HG03520 (cell line): ENCODE data around the gene DPM1.

Experiments
- ATAC-seq: cut with Tn5 transposase; IDR thresholded peaks from one replicate; pipeline ENCODE4 v1.9.1; 2021; ENCODE audit warnings: mild to moderate bottlenecking, moderate library complexity; ENCODE audit not compliant: unreplicated experiment

The DPM1 gene

DNA sequence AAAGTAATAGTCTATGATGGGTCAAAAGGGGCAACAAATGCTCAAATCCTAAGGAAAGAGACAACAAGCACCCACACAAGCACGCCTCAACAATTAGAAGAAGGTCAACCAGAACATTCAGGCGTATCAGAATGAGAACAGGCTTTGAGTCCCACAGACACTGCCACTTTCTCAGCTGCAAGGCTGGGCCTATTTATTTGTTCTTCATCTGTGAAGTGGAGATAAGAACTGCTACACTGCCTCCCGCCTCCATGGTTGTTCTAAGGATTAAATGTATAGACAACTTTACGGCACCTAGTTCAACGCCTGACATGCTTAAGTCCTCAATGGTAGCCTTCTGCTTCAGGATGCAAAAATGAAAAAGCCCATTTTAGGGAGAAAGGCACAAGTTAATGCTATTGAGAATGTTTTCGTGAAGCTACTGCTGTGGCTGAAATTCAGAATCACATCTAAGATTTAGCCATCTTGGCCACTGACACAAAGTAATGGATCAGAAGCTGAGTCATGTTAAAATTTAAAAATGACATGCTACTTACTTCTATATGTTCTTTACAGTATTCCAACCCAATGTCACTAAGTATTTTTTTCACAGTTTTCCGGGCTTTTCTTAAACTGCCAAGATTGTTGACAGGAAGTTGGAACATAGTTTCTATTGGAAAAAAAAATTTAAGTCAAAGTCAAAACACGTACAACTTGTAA lies 54.8 kb downstream of the DPM1 start:
- ATAC-seq: no peak

GRCh38 chr20:50901301-50901700 lies 57.0 kb downstream of the DPM1 start:
- no peak for ATAC-seq

DNA sequence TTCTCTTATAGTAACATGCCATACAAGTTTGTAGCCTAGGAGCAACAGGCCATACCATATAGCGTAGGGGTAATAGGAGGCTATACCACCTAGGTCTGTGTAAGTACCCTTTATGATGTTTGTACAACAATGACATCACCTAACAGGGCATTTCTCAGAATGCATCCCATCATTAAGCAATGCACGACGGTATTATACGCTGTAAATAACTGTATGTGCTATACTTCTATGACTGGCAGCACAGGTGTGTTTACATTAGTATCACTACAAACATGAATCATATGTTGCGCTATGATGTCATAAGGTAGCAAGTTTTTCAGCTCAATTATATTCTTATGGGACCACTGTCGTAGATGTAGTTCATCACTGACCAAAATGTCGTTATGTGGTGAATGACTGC lies 58.1 kb downstream of the DPM1 start:
- ATAC-seq: no peak

GRCh38 chr20:50898475-50898874 lies 59.9 kb downstream of the DPM1 start:
- no peak for ATAC-seq

- no peak for ATAC-seq
These were observed 63.1 kb downstream of the DPM1 start for GRCh38 chr20:50895111-50895830.

GRCh38 chr20:50893620-50894019 lies 64.7 kb downstream of the DPM1 start:
- no peak for ATAC-seq

DNA sequence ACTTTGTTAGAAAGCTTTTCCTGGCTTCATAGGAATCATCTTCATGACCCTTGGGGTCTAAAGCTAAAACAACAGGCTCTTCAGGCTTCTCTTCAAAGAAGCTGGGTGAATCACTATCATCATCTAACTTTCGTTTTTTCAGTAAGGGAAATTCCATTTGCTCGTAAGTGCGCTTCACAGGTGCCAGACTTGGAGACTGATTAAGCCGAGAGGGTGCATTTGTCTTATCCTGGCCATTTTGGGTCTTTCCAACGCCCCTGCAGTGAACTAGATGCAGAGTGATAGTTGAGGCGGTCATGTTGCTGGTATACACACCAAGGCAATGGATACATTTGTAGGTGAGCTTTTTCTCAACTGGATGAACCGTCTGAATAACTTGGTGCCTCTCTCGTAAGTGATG lies 65.9 kb downstream of the DPM1 start:
- no peak for ATAC-seq

DNA sequence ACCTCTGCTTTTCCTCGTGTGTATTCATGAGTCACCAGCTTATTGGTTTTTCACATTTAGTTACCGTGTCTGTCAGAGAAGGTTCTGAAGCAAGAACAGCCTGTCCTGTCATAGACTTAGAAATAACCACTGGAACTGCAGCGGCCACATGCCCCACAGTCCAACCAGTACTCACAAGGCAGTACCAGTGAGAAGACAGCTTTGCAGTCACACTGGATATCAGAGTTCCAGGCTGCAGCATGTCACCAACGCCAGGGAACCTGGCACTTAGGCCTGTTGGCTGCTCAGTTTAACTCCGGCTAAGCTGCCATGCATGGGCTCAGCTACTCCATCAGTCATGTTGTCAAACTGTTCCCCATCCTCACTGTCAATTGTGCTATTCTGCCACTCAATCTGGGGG lies 67.2 kb downstream of the DPM1 start:
- no peak for ATAC-seq

DNA sequence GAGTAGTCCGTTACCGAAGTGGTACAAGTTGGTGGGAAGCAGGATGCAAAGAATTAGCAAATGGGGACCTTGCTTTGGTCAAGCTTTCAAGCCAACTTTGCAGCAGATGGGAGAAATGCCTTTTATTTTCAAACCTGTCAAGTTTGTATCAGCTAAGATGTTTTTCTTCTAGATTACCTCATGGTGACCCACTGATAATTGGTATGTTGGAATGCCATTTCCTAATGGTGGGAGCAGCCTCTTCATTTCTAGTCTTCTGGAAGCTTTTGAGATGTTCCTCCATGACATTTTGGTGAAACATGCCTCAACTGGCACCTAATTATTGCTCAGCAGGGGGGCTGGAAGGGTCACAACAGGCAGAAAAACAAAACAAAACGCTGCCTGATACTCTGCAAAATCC lies 70.8 kb downstream of the DPM1 start:
- ATAC-seq: no peak

- no peak for ATAC-seq
These were observed 72.0 kb downstream of the DPM1 start for GRCh38 chr20:50886184-50886790.

GRCh38 chr20:50885781-50886180 lies 72.6 kb downstream of the DPM1 start:
- ATAC-seq: no peak

GRCh38 chr20:50885068-50885467 lies 73.3 kb downstream of the DPM1 start:
- ATAC-seq: no peak
